HG02623 (cell line): ENCODE results near the gene CXorf58.

ENCODE experiments used
- ATAC-seq: cut with Tn5 transposase; IDR thresholded peaks from one replicate; pipeline ENCODE4 v1.9.1; 2021; ENCODE audit warnings: moderate library complexity; ENCODE audit not compliant: unreplicated experiment

The CXorf58 gene

GRCh38 chrX:23900220-23900797, 7.5 kb upstream of the CXorf58 start:
- ATAC-seq: no peak

- ATAC-seq: no peak
Observed at GRCh38 chrX:23901060-23901459, 6.7 kb upstream of the CXorf58 start.

GRCh38 chrX:23901805-23902204, 6.0 kb upstream of the CXorf58 start:
- ATAC-seq: peak; percentile 48

GRCh38 chrX:23902419-23902818, 5.4 kb upstream of the CXorf58 start:
- no peak for ATAC-seq

- ATAC-seq: no peak
Observed at GRCh38 chrX:23904096-23904495, 3.7 kb upstream of the CXorf58 start.

- no peak for ATAC-seq
Observed at GRCh38 chrX:23907111-23907497, 702 bp upstream of the CXorf58 start.

GRCh38 chrX:23908219-23909004, 606 bp downstream of the CXorf58 start:
- no peak for ATAC-seq

GRCh38 chrX:23911126-23911835, 3.5 kb downstream of the CXorf58 start:
- ATAC-seq: no peak

GRCh38 chrX:23919148-23919547, 11.3 kb downstream of the CXorf58 start:
- no peak for ATAC-seq

- ATAC-seq: no peak
Observed at GRCh38 chrX:23919706-23920320, 12.0 kb downstream of the CXorf58 start.

GRCh38 chrX:23926015-23926414, 18.2 kb downstream of the CXorf58 start:
- ATAC-seq: no peak

- no peak for ATAC-seq
Observed at GRCh38 chrX:23930894-23931604, 23.2 kb downstream of the CXorf58 start.

- ATAC-seq: no peak
Observed at GRCh38 chrX:23932046-23932445, 24.2 kb downstream of the CXorf58 start.

- ATAC-seq: no peak
Observed at GRCh38 chrX:23935106-23935505, 27.3 kb downstream of the CXorf58 start.

GRCh38 chrX:23936180-23936579, 28.4 kb downstream of the CXorf58 start:
- no peak for ATAC-seq

GRCh38 chrX:23937100-23937499, 29.3 kb downstream of the CXorf58 start:
- ATAC-seq: no peak

- no peak for ATAC-seq
Observed at GRCh38 chrX:23938690-23939089, 30.9 kb downstream of the CXorf58 start.

GRCh38 chrX:23939203-23939602, 31.4 kb downstream of the CXorf58 start:
- ATAC-seq: no peak

- ATAC-seq: no peak
Observed at GRCh38 chrX:23944234-23944633, 36.4 kb downstream of the CXorf58 start.

GRCh38 chrX:23945206-23945605, 37.4 kb downstream of the CXorf58 start:
- ATAC-seq: no peak

- no peak for ATAC-seq
Observed at GRCh38 chrX:23952391-23952790, 44.6 kb downstream of the CXorf58 start.
